ENCODE data around the gene RELN.

The RELN gene

DNA sequence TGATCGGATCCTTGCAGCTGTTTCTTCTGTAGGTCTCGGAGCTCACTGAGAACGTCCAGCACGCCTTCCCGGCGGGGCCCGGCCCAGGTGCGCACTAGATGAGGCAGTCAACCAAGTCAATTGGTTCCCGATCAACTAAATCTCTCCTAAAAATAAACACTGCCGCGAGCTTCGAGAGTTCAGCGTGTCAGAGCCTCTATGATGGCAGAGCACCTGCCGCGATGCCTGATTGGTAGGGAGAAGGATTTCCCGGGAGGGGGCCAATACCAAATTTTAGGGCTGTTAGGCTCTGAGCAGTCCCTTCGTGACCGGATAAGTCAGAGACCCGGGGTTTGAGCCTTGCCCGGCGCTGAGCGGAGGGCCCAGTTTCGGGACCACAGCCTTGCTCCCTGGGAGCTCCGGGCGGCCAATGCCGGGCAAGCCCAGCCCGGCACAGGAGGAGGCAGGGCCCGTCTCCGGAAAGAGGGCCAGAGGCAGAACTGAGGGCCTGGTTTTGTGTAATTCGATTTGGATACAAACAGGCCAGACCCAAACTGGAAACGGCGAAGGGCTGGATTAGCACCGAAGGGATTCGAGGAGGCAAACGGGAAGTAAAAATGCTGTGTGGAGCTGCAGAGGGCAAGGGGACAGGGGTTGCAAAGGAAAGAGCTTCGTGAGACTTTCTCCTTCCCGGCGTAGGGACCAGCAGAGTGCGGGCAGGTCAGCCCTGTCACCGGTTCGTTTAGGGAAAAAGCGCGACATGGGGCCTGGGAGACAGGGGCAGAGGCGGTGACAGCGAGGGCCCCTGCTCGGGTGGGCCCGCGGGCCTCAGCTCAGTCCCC, 544.0 kb downstream of the RELN start:
- no peaks in the 10 kb centered on the region for H3K36me3 ChIP-seq
- TF ChIP-seq Cebpa-rat (IDR thresholded peaks at IDR 0.05): no peak
- H3K4me3 ChIP-seq: peak overlapping the region; percentile 54
- H3K4me1 ChIP-seq: peaks cover 11% of the 10 kb centered on the region
- peaks cover 50% of the 10 kb centered on the region for H3K27me3 ChIP-seq
- H3K4me2 ChIP-seq: peak overlapping the region; percentile 68
- peaks cover 5% of the 10 kb centered on the region; the same call in 1 of the 2 replicates for H3K9me3 ChIP-seq
- H3K9ac ChIP-seq: no peak overlapping the region
- H3K27ac ChIP-seq: no peak overlapping the region
- peaks cover 27% of the 10 kb centered on the region for H4K20me1 ChIP-seq

DNA sequence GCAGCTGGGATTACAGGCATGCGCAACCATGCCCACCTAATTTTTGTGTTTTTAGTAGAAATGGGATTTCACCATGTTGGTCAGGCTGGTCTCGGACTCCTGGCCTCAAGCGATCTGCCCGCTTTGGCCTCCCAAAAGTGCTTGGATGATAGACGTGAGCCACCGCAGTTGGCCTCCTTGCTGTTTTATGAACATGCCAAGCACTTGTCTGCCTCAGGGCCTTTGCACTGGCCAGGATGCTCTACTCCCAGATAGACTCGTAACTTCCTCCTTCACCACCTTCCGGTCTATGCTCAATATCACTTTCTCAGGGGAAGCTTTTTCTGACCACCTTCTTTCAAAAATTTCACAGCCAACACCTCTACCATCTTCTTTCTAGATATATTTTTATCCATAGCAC, 549.8 kb downstream of the RELN start:
- no peaks in the 10 kb centered on the region for H3K36me3 ChIP-seq
- H3K9me3 ChIP-seq: no peaks in the 10 kb centered on the region
- no peak overlapping the region for H3K4me3 ChIP-seq
- no peak for TF ChIP-seq Cebpa-rat (IDR thresholded peaks at IDR 0.05)
- peaks cover 4% of the 10 kb centered on the region; the same call in 1 of the 2 replicates for H4K20me1 ChIP-seq
- no peak overlapping the region for H3K9ac ChIP-seq
- H3K4me2 ChIP-seq: no peak overlapping the region
- H3K27me3 ChIP-seq: peaks cover 21% of the 10 kb centered on the region
- no peak overlapping the region for H3K27ac ChIP-seq
- no peaks in the 10 kb centered on the region for H3K4me1 ChIP-seq

DNA sequence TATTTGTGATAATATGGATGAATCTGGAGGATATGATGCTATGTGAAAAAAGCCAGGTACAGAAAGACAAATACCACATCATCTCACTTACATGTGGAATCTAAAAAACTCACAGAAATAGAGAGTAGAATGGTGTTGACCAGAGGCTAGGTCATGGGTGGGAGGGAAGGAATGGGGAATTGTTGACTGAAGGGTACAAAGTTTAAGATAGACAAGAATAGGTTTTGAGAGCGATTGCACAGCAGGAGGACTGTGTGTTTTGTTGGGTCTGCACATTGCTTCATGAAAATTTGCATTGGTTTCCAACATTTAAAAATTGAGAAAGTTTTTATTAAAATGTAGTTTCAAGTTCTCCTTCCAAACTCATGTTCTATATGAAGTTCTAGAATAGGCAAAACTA, 551.8 kb downstream of the RELN start:
- Histone ChIP-seq H3K4me2 (no peak overlapping the region), H3K27ac (no peak overlapping the region), H3K4me3 (no peak overlapping the region), H3K36me3 (no peaks in the 10 kb centered on the region), H3K9me3 (peaks cover 6% of the 10 kb centered on the region; the same call in 1 of the 2 replicates), H4K20me1 (no peaks in the 10 kb centered on the region), H3K9ac (no peak overlapping the region), H3K4me1 (peaks cover 12% of the 10 kb centered on the region), H3K27me3 (0 out of 2 replicates have a peak, but pooled peaks cover under 1% of the 10 kb centered on the region)
- no peak for TF ChIP-seq Cebpa-rat (IDR thresholded peaks at IDR 0.05)

DNA sequence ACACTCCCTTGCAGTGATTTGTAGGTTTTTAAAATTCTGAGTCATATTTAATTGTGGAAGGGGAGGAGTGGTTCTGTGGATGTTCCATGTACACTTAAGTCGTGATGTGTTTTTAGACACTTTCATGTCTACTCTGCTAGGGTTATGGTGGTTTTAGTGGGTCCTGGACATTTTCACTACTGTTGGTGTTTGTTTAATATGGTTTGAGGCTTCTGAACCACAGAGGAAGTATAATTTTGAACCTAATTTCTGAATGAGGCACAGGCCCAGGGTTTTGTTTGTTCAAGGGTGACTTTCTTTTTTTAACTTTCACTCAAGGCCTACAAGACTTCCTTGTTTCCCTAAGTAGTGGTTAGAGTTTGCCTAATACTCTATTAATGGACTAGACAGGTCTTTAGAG, 556.7 kb downstream of the RELN start:
- Histone ChIP-seq H3K9ac (no peak overlapping the region), H4K20me1 (no peaks in the 10 kb centered on the region), H3K4me2 (peak overlapping the region; percentile 61), H3K9me3 (peaks cover 6% of the 10 kb centered on the region; the same call in 1 of the 2 replicates), H3K27ac (no peak overlapping the region), H3K36me3 (no peaks in the 10 kb centered on the region), H3K4me1 (peaks cover 22% of the 10 kb centered on the region), H3K4me3 (no peak overlapping the region), H3K27me3 (no peaks in the 10 kb centered on the region)
- TF ChIP-seq Cebpa-rat (IDR thresholded peaks at IDR 0.05): no peak

DNA sequence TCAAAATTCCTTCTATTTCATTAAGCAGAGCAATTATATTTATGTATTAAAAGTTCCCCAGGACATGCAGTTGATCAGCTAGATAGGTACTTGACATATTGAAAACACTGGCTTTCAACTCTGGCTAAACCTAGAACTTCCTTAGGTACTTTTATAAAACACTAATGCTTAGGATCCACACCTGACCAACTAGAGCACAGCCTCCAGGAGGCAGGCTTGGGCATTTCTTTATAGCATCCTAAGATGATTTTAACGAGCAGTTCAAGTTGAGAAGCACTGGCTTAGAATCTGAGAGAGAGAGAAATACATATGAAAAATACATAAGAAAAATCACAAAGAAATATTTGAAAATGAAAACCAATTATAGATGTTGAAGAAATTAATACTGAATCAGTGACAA, 564.3 kb downstream of the RELN start:
- no peak for TF ChIP-seq Cebpa-rat (IDR thresholded peaks at IDR 0.05)
- Histone ChIP-seq H3K4me2 (no peak overlapping the region), H3K9ac (no peak overlapping the region), H4K20me1 (no peaks in the 10 kb centered on the region), H3K4me3 (no peak overlapping the region), H3K9me3 (no peaks in the 10 kb centered on the region), H3K27me3 (no peaks in the 10 kb centered on the region), H3K36me3 (no peaks in the 10 kb centered on the region), H3K4me1 (no peaks in the 10 kb centered on the region), H3K27ac (no peak overlapping the region)

DNA sequence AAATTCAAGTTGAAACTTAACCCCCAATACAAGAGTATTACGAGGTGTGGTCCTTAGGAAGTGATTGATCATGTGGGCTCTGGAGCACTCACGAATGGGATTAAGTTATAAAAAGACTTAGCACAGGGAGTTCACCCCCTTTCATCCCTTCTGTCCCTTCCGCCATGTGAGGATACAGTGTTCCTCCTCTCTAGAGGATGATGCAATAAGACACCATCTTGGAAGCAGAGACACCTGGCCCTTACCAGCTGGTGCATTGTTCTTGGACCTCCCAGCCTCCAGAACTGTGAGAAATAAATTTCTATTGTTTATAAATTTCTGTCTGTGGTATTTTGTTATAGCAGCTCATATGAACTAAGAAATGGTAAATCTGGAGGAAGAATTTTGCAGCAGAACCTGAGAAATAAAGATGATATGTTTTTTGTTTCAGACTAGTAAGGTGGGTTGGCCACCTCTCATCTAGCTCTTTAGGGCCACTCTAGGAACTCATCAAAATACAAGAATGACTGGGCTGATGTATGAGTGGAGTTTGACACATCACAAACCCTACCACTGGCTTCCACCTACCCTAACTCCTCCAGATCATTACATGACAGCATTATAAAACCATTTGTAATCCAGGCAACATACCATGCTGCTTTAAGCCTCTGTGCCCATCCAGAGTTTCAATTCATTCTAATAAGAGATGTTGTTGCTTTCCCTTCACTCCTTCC, 565.8 kb downstream of the RELN start:
- no peak for TF ChIP-seq Cebpa-rat (IDR thresholded peaks at IDR 0.05)
- Histone ChIP-seq H3K9me3 (no peaks in the 10 kb centered on the region), H4K20me1 (no peaks in the 10 kb centered on the region), H3K4me2 (no peak overlapping the region), H3K36me3 (no peaks in the 10 kb centered on the region), H3K27me3 (no peaks in the 10 kb centered on the region), H3K27ac (no peak overlapping the region), H3K4me1 (no peaks in the 10 kb centered on the region), H3K4me3 (no peak overlapping the region), H3K9ac (no peak overlapping the region)

Data from BLaER1 (cell line).